ENCODE results near the gene MTMR10.

The MTMR10 gene

GRCh38 chr15:30991255-30992235 is at the start of gene MTMR10:
Gene MTMR10, minus strand, starts transcription at chr15:30991628. Its CDS starts 122 bp downstream, at chr15:30991506.
- DNase-seq: peak; percentile 42 to 89

- DNase-seq: no peak
These were observed 49.2 kb upstream of the MTMR10 start for GRCh38 chr15:31040611-31041010.

- no peak for DNase-seq
These were observed 48.5 kb upstream of the MTMR10 start for GRCh38 chr15:31039961-31040360.

- DNase-seq: no peak
These were observed 46.5 kb upstream of the MTMR10 start for GRCh38 chr15:31037731-31038477.

GRCh38 chr15:31036783-31037182 is 45.4 kb upstream of the MTMR10 start:
- DNase-seq: no peak

- DNase-seq: no peak
These were observed 44.2 kb upstream of the MTMR10 start for GRCh38 chr15:31035610-31036009.

GRCh38 chr15:31034152-31034551 is 42.7 kb upstream of the MTMR10 start:
- no peak for DNase-seq

- DNase-seq: no peak
These were observed 41.5 kb upstream of the MTMR10 start for GRCh38 chr15:31032961-31033371.

GRCh38 chr15:31031471-31032067 is 40.1 kb upstream of the MTMR10 start:
- no peak for DNase-seq

GRCh38 chr15:31027910-31028578 is 36.6 kb upstream of the MTMR10 start:
- DNase-seq: no peak

- no peak for DNase-seq
These were observed 34.6 kb upstream of the MTMR10 start for GRCh38 chr15:31025996-31026395.

- no peak for DNase-seq
These were observed 33.6 kb upstream of the MTMR10 start for GRCh38 chr15:31024979-31025378.

GRCh38 chr15:31024330-31024729 is 32.9 kb upstream of the MTMR10 start:
- DNase-seq: no peak

- no peak for DNase-seq
These were observed 32.4 kb upstream of the MTMR10 start for GRCh38 chr15:31023841-31024240.

- no peak for DNase-seq
These were observed 29.7 kb upstream of the MTMR10 start for GRCh38 chr15:31021067-31021665.

GRCh38 chr15:31020542-31020941 is 29.1 kb upstream of the MTMR10 start:
- DNase-seq: no peak

- DNase-seq: no peak
These were observed 28.6 kb upstream of the MTMR10 start for GRCh38 chr15:31019986-31020385.

GRCh38 chr15:31017311-31017710 is 25.9 kb upstream of the MTMR10 start:
- DNase-seq: no peak

GRCh38 chr15:31016446-31016915 is 25.1 kb upstream of the MTMR10 start:
- no peak for DNase-seq

- DNase-seq: no peak
These were observed 23.1 kb upstream of the MTMR10 start for GRCh38 chr15:31014608-31014925.

GRCh38 chr15:31013863-31014607 is 22.6 kb upstream of the MTMR10 start:
- no peak for DNase-seq

GRCh38 chr15:31012455-31012854 is 21.0 kb upstream of the MTMR10 start:
- DNase-seq: no peak

All from NCI-H526 (cell line).